ENCODE results near the gene SOCS2.
A peak's percentile ranks its signal among the peaks of the same experiment; 100 is the strongest.

SOCS2 gene

DNA sequence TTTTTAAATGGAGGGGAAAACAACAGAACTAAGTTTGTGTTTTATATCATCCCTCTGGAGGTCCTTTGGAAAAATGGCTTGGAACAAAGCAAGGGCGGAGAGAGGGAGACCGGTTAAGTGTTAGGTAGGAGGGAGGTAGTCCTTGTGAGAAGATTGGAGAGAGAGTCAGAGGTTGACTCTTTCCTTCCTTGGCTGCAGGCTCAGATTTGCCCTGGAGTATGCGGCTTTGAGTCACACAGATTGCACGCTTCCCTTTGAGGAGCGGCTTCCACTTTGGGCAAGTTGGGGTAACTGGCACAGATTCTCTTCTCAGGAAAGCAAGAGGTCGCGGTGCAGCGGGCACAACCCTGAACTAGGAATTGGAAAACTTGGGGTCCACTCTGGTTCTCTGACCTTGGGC lies 9.9 kb downstream of the SOCS2 start:
- no peak overlapping the region for H3K4me3 ChIP-seq (ENCODE audit: low read depth, low read length)
- in situ Hi-C loops (cut with HindIII; ENCODE audit: low sequenced_read_pairs) = no loop called here
- no peak for DNase-seq (ENCODE audit: low read depth, low spot score)
- TF ChIP-seq, protein P1, sequence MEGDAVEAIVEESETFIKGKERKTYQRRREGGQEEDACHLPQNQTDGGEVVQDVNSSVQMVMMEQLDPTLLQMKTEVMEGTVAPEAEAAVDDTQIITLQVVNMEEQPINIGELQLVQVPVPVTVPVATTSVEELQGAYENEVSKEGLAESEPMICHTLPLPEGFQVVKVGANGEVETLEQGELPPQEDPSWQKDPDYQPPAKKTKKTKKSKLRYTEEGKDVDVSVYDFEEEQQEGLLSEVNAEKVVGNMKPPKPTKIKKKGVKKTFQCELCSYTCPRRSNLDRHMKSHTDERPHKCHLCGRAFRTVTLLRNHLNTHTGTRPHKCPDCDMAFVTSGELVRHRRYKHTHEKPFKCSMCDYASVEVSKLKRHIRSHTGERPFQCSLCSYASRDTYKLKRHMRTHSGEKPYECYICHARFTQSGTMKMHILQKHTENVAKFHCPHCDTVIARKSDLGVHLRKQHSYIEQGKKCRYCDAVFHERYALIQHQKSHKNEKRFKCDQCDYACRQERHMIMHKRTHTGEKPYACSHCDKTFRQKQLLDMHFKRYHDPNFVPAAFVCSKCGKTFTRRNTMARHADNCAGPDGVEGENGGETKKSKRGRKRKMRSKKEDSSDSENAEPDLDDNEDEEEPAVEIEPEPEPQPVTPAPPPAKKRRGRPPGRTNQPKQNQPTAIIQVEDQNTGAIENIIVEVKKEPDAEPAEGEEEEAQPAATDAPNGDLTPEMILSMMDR (IDR thresholded peaks at IDR 0.05; ENCODE audit: low read depth, low read length) = no peak

DNA sequence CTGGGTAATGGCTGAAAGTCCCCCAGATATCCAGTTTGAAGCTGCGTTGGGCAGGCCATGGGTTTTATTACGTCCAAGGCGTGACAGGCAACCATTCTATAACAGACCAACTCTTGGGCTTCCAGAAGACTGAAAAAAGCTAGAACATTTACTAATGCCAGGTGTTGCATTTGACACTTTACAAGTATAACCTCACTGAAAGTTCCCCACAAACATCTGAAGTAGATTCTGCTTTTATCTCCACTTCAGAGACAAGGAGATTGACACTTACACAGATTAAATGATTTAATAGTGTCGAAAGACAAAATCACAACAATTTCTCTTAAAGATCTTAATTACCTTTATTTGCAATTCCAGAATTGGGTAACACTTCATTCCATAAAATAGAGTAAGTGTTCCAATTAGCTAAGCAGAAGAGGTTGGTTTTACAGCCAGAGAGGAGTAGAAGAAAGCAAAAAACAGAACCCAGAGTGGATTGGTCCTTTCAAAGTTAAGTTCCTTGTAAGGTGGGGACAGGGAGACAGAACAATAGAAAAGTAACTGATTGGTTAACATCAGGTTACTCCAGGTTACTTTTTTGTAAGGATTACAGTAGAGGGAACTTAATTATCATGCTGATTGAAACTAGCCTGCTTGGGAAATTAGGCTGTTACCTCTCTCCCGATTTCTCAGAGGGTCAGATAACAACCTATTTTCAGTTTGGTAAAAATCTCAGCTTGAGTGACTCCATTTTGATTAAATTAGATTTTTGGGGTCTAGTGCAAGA lies 11.3 kb downstream of the SOCS2 start:
- H3K4me3 ChIP-seq (ENCODE audit: low read depth, low read length) = no peak overlapping the region
- no peak for DNase-seq (ENCODE audit: low read depth, low spot score)
- TF ChIP-seq, protein P1 (IDR thresholded peaks at IDR 0.05; ENCODE audit: low read depth, low read length) = no peak
- in situ Hi-C loops (cut with HindIII; ENCODE audit: low sequenced_read_pairs) = no loop called here

DNA sequence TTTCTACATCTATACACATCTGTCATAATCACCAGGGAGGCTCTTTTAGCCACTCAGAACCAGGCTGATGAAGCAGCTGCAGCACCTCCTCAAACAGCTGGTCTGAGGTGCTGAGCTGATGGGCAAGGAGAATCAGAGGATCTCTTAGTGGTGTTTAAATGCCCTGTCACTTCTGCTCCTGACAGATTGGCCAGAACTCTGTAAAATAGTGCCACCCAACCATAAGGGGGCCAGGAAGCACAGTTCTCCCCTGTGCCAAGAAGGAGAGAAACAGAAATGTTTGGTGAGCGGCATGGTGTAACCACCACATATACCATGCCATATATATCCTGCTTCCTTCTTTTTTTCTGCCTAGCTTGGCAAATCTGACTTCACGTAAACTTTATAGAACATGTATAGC lies 12.8 kb downstream of the SOCS2 start:
- TF ChIP-seq, protein P1 (IDR thresholded peaks at IDR 0.05; ENCODE audit: low read depth, low read length) = no peak
- DNase-seq (ENCODE audit: low read depth, low spot score) = no peak
- in situ Hi-C loops (cut with HindIII; ENCODE audit: low sequenced_read_pairs) = no loop called here
- no peak overlapping the region for H3K4me3 ChIP-seq (ENCODE audit: low read depth, low read length)

DNA sequence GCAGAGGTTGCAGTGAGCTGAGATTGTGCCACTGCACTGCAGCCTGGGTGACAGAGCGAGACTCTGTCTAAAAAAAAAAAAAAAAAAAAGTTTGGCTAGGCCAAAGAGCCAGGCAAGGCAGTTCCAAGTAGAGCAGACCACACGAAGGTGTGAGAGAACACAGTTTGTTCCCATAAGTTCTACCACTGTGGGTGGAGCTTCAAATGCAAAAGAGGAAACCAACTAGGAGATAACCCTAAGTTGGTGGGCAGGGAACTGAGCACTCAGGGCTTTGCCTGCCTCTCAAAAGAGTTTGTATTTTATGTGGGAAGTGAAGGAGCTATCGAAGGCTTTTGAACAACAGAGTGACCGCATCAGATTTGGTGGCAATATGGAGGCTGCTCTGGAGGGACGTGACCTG lies 15.1 kb downstream of the SOCS2 start:
- no peak for DNase-seq (ENCODE audit: low read depth, low spot score)
- no peak overlapping the region for H3K4me3 ChIP-seq (ENCODE audit: low read depth, low read length)
- in situ Hi-C loops (cut with HindIII; ENCODE audit: low sequenced_read_pairs) = no loop called here
- TF ChIP-seq, protein P1 (IDR thresholded peaks at IDR 0.05; ENCODE audit: low read depth, low read length) = no peak

DNA sequence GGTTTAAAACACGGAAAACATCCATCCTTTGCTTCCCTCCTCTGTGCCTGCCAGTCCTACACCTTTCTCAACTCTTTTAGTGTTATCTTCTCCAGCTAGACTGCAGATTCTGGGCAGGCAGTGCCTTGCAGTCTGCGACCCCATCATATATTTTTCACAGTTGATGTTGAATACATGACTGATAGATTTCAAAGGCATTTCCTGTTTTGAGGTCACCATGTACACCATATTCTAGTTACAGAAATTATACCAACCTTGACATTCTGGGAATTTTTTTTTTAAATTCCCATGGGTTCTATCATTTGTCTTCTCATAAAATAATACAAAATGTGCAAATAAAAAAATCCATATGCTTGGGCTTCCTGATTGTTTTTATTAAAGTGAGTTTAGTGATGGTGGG lies 16.6 kb downstream of the SOCS2 start:
- no peak overlapping the region for H3K4me3 ChIP-seq (ENCODE audit: low read depth, low read length)
- in situ Hi-C loops (cut with HindIII; ENCODE audit: low sequenced_read_pairs) = no loop called here
- no peak for DNase-seq (ENCODE audit: low read depth, low spot score)
- TF ChIP-seq, protein P1 (IDR thresholded peaks at IDR 0.05; ENCODE audit: low read depth, low read length) = no peak

DNA sequence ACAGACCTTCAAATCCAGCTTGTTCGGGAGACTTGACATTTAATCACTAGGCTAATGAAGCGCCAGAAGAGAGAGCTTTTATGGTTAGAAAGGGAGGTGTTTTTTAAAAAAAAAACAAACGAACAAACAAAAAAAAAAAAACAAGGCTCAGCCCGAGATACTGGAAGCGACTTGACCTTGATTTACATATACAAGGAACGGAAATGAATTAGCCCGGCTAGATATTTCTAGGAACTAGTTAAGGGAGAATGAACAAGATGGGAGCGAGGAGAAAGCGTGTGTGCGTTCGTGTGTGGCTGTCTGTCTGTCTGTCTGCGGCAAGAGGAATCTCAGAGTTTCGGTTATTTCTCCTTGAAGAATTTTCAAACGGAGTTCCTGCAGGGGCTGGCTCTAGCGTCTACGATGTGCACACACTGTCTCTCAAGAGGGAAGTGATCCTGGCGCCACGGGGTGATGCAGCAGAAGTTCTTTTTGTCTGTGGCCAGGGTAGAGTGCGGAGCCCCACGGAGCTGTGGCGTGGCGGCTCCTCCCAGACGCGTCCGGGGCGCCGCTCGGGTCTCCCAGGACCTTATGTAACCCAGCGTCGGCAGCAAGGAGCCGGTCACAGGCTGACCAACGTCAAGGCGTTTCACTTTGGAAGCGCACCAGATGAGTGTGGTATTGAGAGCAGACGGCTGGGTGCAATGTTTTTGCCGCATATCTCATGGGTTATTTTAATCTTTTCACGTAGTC lies 18.8 kb downstream of the SOCS2 start:
- in situ Hi-C loops (cut with HindIII; ENCODE audit: low sequenced_read_pairs) = no loop called here
- TF ChIP-seq, protein P1 (IDR thresholded peaks at IDR 0.05; ENCODE audit: low read depth, low read length) = no peak

More for the DNA sequence above, 18.8 kb downstream of the SOCS2 start:
- H3K4me3 ChIP-seq (ENCODE audit: low read depth, low read length) = peak overlapping the region; percentile 61
- DNase-seq (ENCODE audit: low read depth, low spot score) = peak; percentile 89

Data from astrocyte of the spinal cord (primary cell).